ENCODE measurements around the gene EEF1AKMT3.

EEF1AKMT3 gene

GRCh38 chr12:57783466-57783801 lies 11.0 kb downstream of the EEF1AKMT3 start:
- no peak for DNase-seq (ENCODE audit: low read depth in 2 of 2)

DNA sequence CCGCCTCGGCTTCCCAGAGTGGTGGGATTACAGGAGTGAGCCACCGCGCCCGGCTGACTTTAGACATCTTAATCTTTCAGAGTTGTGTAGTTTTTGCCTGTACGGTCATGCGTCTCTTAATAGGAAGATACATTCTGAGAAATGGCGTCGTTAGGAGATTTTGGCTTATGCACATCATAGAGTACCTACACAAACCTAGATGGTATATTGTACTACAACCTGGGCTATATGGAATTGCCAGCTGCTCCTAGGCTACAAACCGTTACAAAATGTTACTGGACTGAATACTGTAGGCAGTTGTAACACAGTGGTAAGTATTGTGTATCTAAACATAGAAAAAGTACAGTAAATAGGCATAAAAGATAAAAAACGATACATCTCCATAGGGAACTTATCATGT lies 11.4 kb downstream of the EEF1AKMT3 start:
- no peak for DNase-seq (ENCODE audit: low read depth in 2 of 2)

DNA sequence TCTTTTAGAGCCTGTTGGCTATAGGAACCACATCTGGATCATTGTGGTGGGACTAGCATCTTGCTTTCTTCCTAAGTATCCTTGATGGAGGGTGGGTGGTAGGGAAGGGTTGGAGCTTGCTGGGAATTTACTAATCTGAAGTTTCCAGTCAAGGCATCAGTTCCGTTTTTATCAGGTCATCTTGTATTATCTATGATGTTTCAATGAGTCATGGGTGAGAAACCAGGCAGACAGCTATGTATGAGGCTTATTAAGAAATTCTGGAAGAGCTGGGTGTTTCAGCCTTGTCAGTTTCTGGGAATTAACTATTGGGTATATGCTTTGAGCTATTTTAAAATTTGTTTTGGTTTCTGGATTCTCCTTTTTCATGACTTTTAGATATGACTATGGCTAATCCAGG lies 21.5 kb downstream of the EEF1AKMT3 start:
- DNase-seq (ENCODE audit: low read depth in 2 of 2): no peak

DNA sequence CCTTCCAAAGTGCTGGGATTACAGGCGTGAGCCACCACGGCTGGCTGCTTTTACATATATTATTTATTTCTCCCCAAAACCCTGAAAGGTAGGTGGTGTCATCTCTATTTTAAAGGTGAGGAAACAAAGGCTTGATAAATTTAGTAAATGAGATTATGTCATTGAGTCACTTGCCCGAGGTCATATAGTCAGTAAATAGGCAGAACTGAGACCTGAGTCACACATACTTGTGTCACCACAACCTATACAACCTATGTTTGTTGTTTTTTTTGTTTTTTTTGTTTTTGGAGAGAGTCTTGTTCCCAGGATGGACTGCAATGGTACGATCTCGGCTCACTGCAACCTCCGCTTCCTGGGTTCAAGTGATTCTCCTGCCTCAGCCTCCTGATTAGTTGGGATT lies 22.9 kb downstream of the EEF1AKMT3 start:
- no peak for DNase-seq (ENCODE audit: low read depth in 2 of 2)

DNA sequence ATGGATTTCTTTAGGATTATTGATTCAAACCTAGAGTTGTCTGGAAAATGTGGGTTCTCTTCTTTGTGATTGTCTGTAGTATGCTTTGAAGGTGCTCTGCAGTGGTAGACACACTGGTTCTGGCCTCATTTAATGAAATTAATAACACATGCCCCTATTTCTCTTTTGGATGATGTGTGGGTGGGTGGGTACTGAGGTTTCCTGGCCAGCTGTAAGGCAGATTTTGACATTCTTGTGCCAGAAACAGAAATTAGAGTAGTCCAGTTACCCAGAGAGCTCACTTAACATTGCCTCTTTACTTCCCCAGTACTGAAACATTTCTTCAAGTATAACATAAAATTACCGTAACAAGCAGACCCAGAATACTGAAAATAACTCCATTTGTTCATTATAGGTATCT lies 24.6 kb downstream of the EEF1AKMT3 start:
- DNase-seq (ENCODE audit: low read depth in 2 of 2): no peak

- DNase-seq (ENCODE audit: low read depth in 2 of 2): no peak
Measured at GRCh38 chr12:57797933-57798332, 25.5 kb downstream of the EEF1AKMT3 start.

- DNase-seq (ENCODE audit: low read depth in 2 of 2): no peak
Measured at GRCh38 chr12:57800965-57801364, 28.6 kb downstream of the EEF1AKMT3 start.

- DNase-seq (ENCODE audit: low read depth in 2 of 2): no peak
Measured at GRCh38 chr12:57802607-57803006, 30.2 kb downstream of the EEF1AKMT3 start.

- peak in 1 of 2 donors; percentile 6 for DNase-seq (ENCODE audit: low read depth in 2 of 2)
Measured at GRCh38 chr12:57803319-57803893, 31.0 kb downstream of the EEF1AKMT3 start.

- no peak for DNase-seq (ENCODE audit: low read depth in 2 of 2)
Measured at GRCh38 chr12:57806677-57807076, 34.3 kb downstream of the EEF1AKMT3 start.

GRCh38 chr12:57807285-57807684 lies 34.9 kb downstream of the EEF1AKMT3 start:
- DNase-seq (ENCODE audit: low read depth in 2 of 2): no peak

- no peak for DNase-seq (ENCODE audit: low read depth in 2 of 2)
Measured at GRCh38 chr12:57808351-57808750, 35.9 kb downstream of the EEF1AKMT3 start.

GRCh38 chr12:57809425-57809824 lies 37.0 kb downstream of the EEF1AKMT3 start:
- DNase-seq (ENCODE audit: low read depth in 2 of 2): no peak

DNA sequence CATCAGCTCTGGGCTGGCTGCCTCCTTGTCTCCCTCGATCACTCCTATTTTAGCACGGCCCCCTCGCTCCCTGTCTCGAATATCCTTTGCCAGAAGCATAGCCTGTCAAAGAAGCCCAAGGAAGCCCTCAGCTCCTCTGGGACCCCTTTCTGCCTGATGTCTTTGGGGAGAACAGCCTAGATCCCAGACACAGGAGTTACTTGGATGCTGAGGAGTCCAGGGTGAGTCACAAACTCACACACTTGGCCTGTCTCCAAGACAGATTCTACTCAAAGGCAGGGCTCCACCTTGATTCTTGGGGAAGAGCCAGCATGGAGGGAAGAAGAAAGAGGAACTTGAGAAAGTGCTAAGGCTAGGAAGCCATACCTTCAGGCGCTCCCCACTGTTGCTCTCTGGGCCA lies 38.0 kb downstream of the EEF1AKMT3 start:
- no peak for DNase-seq (ENCODE audit: low read depth in 2 of 2)

GRCh38 chr12:57811028-57811755 lies 38.8 kb downstream of the EEF1AKMT3 start:
- no peak for DNase-seq (ENCODE audit: low read depth in 2 of 2)

GRCh38 chr12:57813111-57813970 lies 40.9 kb downstream of the EEF1AKMT3 start:
- DNase-seq (ENCODE audit: low read depth in 2 of 2): no peak

- DNase-seq (ENCODE audit: low read depth in 2 of 2): no peak
Measured at GRCh38 chr12:57813971-57814772, 41.8 kb downstream of the EEF1AKMT3 start.

- DNase-seq (ENCODE audit: low read depth in 2 of 2): no peak
Measured at GRCh38 chr12:57815177-57816000, 43.0 kb downstream of the EEF1AKMT3 start.

DNA sequence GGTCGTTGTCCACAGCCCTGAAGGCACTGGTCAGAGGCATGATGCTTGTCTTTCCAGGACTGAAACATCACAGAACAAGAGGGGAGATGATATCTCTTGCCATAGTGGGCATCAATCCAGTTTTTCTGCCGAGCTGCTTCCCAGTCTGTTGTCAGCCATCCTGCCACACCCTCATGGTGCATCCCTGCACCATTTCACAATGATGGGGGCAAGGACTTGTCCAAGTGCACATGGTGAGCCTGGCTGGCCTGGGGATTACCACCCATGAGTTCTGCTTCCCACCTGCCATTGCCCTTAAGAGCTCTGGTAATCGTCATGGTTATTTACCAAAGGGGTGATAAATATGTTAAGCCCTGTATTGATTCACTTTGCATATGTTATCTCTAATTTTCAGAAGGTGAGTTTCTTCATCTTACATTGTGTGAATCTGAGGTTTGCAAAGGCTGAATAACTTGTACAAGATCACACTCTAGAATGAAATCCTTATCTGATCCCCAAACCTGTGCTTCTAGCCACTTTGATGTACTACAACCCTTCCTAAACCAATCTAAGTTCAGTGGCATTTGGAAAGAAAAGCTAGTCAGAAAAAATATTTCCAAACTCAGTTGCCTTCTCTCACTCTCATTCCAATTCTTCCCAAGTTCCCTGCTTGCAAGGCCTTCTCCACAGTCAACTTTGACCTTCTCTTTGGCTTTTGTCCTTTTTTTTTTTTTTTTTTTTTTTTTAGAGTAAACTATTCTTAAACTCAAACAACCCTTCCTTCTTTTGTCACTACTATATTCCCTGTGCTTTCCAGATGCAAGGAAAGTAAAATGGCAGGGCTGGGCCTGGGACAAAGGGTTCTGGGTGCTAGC lies 43.8 kb downstream of the EEF1AKMT3 start:
- DNase-seq (ENCODE audit: low read depth in 2 of 2): no peak

DNA sequence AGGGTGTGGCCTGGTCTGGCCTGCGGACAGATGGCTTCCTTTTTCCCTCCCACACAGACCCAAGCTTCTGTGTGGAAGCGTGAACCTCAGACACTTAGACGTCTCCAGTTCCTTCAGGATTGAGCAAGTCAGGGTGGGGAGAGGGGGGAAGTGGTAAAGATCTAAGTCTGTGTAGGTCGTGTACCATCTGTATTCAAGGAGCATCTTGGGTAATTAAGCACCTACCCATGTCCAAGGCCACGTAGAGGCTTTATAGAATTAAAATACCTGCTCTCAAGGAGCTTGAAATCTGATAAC lies 44.4 kb downstream of the EEF1AKMT3 start:
- DNase-seq (ENCODE audit: low read depth in 2 of 2): no peak
